ENCODE results near the gene ECI1.
"Not testable (repeated sequence)": the region's sequence is repeated elsewhere in the genome, so short reads cannot be mapped to it uniquely, and the experiment has no call there.

Gene ECI1

DNA sequence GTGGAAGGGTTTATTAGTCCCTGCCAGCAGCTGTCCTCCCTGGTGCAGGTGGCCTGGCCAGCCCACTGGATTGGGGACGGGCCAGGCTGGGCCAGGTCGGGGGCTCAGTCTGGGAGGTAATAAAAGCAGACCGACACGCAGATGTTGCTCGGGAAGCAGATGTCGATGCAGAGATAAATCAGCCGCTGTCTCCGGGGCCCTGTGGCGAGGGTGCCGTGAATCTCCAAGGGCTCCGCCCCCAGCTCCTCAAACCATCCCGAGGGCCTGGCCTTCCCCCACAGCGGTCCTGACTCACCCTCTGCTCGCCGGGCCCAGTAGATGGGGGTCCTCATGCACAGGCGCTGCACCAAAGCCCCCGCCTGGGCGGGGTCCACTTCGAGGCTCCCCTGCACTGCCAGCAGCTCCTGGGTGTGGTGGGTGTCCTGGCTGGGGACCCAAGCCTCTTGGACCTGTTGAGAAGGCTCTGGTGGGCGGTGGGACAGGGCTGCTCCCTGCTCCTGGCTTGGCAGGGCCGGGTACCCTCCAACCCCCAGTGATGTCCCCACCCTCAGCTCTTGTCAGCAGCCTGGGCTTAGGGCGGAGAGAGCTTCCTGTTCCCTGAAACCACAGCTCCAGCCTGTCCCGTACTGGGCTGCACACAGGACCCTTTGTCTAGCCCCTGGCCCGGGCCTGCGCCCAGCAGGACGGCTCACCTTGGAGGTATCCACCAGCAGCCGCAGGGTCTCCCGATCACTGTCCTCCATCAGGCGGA lies 42.0 kb downstream of the ECI1 start:
- no peak for DNase-seq

DNA sequence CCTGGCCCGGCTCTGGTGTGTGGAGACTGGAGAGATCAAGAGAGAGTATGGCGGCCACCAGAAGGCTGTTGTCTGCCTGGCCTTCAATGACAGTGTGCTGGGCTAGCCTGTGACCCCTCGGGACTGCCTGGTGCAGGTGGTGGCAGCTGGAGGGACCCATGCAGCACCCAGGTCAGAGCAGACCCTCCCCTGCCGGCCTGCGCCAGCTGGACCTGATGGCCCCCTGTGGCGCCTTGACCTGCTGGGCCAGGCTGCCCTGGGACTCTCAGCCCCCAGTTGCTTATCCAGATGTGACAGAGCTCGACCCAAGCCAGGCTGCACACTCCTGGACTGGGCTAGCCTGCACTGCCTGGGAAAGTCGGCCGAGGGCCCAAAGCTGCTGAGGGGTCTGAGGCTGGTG lies 42.6 kb downstream of the ECI1 start:
- no peak for DNase-seq

DNA sequence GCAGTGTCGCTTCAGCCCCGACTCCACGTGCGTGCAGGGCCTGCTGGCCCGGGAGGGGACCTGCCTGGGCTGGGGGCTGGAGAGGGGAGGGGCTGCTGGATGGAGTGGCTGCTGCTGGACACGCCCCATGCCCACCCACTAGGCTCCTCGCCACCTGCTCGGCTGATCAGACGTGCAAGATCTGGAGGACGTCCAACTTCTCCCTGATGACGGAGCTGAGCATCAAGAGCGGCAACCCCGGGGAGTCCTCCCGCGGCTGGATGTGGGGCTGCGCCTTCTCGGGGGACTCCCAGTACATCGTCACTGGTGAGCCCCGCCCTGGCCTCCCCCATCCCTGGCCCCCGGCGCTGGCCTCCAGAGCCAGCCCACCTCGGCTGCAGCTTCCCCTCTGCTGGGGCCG lies 43.1 kb downstream of the ECI1 start:
- no peak for DNase-seq

DNA sequence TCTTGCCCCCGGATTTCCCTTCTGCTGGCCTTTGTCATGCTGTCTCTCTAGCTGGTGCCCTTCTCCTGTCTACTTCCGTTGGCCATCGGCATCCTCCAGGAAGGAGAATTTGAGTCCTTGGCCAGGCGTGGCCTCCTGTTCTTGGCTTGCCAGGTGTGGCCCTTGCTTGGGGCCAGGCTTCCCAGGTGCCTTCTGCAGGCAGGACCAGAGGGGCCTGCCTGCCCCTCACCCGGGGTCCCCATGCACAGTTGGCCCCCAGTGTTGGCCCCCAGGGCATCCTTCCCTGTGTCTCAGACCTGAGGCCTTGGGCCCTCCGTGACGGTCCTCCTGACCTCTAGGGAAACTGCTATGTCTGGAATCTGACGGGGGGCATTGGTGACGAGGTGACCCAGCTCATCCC lies 43.5 kb downstream of the ECI1 start:
- no peak for DNase-seq

DNA sequence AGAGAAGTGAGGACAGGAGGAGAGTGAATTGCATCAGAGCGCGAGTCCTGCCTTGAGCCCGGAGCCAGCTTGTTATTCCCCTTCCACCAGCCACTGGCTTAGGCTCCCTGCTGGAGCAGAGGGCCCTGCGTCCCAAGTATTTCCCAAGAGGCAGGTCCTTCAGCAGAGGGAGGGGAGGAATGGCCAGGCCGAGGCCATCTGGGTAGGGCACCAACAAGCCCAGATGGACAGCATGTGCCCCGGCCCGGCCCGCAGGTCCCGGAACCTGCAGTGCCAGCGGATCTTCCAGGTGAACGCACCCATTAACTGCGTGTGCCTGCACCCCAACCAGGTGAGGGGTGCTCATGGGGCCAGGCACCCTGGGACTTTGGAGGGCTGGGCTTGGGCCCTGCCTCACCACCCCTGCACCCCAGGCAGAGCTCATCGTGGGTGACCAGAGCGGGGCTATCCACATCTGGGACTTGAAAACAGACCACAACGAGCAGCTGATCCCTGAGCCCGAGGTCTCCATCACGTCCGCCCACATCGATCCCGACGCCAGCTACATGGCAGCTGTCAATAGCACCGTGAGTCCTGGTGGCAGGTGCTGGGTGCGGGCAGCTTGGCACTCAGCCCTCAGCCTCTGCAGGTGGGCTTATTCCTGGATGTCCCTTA lies 44.5 kb downstream of the ECI1 start:
- DNase-seq: no peak

DNA sequence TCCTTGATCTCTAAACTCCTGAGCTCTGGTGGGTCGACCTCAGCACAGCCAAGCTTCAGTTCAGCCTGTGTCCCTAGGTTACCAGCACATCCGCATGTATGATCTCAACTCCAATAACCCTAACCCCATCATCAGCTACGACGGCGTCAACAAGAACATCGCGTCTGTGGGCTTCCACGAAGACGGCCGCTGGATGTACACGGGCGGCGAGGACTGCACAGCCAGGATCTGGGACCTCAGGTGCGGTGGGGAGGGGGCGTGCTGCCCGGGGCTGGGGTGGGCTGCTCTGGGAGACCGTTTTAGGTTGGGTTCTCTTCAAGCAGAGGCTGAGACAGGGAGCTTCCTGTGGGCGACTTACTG lies 45.0 kb downstream of the ECI1 start:
- DNase-seq: no peak

DNA sequence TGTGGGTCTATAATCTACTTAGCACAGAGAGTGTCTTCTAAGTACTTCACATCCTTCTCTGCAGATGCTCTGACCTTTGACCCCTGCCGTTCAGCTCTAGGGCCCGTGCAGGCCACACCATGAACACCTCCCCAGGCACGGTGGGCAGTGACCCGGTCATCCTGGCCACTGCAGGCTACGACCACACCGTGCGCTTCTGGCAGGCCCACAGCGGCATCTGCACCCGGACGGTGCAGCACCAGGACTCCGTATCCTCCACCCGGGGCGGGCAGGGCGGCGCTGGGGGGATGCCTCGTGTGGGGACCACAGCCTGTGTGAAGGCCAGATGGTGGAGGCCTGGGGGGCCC lies 45.4 kb downstream of the ECI1 start:
- no peak for DNase-seq

DNA sequence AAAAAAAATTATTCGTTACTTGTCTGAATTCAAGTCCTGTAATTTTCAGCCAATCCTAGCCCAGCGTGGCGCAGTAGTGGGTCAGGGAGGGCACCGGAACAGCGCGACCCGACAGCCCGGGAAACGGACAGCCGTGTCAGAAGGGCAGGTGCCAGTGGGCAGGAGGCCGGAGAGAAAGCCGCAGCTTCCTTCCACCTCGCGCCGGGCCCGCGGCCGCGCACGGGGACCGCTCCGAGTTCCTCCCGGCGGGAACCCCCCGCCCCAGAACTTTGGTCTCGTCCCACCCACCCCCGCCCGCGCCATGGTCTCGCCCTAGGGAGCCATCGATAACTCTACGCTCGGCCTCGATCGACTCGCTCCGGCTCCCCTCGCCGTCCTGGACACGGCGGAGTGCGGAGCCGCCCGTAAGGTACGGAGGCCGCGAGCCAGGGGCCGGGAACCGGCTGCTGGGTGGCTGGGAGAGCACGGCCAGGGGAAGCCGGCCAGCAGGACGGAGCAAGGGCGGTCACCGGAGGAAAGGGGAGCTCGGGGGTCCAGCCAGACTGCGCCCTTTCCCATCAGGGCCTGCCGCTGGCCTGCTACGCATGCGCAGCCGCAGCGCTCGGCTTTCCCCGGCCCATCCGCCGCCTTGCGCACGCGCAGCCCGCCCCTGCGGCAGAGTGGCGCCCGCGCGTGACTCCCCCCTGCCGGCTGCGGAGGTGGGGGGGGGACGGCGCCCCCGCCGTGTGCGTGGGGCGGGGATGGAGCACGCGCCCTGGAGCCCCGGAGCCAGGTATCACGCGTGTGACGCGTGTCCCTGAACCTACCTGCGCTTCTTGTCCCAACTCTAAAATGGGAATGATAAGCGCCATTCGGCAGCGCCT lies 46.1 kb downstream of the ECI1 start, which contains the start of gene MLST8:
MLST8 (plus strand) TSS at position 351 of the 863 bp plus-strand sequence. CDS start 632 bp downstream, outside the sequence.
- DNase-seq: peak; percentile 67 to 87

DNA sequence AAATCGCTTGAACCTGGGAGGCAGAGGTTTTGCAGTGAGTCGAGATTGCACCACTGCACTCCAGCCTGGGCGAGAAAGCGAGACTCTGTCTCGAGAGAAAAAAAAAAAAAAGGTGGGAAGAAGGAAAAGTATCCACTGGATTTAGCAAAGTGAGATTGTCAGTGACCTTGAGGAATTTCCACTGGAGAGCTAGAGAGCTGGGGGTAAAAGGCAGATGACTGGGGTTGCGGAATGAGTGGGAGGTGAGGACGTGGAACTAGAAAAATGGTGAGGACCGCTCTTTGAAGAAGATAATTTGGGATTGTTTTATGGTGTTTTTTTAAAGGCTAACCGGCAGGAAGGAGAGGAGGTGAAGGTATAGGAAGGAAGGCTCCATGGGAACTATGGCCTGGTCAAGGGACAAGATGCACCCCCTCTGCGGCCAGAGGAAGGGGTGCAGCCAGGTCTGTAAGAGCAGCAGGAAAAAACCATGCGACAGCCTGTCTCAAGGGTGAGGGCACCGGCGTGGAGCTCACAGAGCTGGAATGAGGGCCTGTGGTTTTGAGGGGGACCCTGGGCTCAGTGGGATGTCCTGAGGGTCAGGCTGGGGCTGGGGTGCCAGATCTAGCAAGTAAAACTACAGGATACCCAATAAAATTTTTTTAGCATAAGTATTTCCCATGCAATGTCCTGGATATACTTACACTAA lies 46.8 kb downstream of the ECI1 start:
- no peak for DNase-seq

DNA sequence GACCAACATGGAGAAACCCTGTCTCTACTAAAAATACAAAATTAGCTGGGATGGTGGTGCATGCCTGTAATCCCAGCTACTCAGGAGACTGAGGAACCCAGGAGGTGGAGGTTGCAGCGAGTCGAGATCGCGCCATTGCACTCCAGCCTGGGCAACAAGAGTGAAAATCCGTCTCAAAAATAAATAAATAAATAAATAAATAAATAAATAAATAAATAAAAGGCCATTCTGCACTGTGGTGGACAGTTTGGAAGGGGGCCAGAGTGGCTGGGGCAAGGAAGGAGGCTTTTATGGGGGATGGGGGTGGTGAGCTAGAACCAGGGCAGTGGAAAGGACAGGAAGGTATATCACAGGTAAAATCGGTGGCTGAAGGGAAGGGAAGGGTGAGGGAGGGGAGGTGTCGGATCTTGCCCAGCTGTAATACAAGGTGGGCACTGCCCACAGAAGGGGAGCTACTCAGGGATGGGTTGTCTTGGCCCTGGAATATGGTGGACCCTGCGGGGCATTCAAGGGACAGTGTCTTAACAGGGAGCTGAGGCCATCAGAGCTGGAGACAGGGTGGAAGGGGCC lies 48.2 kb downstream of the ECI1 start:
- not testable (repeated sequence) for DNase-seq

DNA sequence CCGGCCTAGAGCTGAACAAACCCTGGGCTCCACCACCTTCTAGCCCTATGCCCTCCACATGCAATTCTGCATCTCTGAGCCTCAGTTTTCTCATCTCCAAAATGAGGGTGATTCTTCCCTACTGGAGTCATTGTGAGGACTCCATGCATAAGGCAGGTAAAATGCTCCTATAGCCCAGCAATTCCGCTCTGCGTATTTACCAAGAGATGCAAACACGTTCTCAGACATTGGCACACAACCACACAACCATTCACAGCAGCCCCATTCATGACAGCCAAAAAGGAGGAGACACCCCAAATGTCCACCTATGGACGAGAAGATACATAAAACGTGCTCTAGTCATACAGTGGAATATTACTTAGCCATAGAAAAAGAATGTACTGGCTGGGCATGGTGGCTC lies 51.1 kb downstream of the ECI1 start:
- no peak for DNase-seq

DNA sequence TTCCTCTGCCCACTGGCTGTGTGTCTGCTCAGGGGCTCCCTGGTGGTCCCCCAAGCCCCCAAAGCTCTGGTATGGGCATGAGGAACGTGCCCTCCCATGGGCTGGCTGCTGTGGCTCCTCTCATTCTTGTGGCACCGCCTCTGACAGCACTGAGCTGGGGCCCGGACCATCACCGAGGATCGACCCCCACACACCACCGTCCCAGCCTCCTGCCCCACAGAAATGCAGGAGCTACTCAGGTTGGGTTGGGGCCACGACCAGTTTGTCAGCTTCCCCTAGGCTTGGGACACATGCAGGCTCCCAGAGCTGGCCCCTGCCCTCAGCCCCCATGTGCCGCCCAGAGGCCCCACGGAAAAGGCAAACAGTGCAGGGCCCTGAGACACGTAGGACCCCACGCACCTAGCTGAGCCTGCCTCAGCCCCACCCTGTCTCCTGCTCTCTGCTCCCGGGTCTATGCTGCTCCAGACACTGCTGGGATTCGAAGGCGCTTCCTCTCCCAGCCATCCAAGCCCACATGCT lies 51.7 kb downstream of the ECI1 start:
- DNase-seq: no peak

DNA sequence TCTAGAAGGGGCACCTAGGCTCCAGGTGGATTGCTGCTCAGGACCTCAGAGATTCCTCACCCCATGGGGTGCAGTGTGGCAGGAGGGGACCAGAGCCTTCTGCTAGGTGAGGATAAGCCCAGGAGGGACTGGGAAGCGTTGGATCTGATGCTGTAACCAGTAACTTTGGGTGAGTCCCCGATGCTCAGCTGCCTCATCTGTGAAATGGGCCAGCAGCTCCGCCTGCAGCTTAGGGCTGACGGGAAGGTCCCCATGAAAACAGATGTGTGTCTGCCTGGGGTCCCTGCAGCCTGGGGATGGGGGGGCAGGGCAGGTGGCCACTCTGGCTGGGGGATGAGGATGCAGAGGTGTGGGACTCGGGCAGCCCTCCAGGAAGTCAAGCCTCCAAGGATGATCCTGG lies 52.3 kb downstream of the ECI1 start:
- no peak for DNase-seq

DNA sequence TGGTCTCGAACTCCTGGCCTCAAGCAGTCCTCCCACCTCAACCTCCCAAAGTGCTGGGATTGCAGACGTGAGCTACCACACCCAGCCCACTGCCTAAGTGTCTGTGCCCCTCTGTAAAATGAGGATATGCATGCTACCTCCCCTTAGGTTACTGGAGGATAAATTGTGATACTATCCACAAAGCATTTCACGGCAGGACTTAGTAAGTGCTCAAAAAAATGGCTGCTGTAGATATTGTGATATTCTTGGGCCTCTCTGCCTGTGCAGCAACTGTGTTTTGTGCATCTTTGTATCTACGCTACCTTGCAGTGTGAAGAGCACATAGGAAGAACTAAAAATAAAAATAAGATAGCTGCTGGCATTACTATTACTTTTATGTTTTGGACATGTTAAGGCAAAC lies 53.1 kb downstream of the ECI1 start:
- no peak for DNase-seq

DNA sequence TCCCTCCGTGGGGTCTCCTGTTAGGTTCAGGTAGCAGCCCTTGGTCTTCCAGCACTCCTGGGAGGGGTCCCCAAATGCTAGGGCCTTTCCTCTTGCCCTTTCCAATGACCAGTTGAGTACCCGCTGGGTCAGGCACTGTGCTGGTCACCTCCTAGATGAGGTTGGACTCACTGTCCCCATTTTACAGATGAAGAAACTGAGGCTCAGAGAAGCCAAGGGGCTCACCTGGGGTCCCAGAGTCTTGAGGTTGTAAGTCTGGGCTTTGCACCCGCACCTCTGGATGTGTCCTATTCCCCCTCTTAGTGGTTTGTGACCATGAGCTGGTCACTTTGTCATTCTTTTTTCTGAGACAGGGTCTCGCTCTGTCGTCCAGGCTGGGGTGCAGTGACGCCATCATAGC lies 53.6 kb downstream of the ECI1 start:
- no peak for DNase-seq

DNA sequence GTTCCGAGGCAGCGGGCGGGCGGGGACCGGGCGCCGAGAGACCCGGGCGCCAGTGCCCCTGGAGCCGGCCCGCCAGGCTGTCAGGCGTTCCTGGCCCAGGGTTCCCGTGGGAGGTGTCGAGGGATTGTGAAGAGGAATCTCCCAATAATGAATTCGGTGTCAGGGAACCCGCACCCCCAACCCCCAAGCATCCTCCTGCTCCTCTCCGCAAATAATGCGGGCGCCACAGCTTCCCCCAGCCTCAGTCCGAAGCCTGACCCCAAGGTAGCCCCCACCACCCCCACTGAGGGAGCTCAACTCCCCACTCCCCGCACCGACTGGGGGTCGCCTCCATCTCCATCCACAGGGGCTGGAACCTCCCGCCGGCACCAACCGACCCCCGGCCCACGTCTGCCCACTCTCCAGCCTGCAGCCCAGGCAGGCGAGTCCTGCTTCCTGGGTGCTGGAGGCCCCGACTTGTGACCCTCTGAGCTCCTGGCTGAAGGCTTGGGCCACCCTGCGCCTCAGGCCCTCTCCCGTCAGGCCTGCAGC lies 54.3 kb downstream of the ECI1 start:
- no peak for DNase-seq

DNA sequence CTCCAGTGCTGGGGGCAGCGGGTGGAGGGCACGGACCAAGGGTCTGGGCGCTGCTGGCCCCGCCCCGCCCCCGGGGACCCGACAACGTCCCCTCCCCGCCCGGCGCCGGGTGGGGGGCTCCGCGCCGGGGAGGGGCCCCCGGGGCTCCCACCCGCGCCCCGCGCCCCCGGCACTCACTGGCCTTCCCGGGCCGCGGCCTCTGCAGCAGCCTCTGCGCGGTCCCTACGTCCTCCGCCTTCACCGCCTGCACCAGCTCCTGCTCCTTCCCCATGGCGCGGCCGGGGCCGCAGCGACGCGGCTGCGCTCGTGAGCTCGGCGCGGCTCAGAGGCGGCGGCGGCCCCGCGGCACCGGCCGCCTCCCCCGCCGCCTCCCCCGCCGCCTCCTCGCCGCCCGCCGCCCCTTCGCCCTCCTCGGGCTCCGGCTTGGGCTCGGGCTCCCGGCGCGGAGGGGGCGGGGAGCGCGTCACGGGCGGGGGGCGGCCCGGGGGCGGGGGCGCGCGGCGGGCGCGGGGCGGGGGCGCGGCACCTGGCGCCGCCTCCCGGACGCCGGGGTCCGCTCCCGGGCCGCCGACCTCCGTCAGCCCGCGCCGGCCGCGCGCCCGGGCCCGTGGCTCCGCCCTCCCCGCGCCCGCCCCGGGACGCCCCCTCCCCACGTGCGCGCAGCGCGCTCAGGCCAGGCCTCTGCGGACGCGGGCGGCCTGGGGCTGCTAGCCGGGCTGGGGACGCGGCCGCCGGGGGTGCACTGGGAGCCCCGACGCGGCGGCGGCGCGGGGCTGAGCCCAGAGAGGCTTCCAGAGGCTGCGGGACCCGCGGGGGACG lies 55.0 kb downstream of the ECI1 start, which contains the start of gene CASKIN1:
CASKIN1 (minus strand) TSS at position 444 of the 819 bp plus-strand sequence; CDS start at position 271, 173 bp downstream.
- no peak for DNase-seq

DNA sequence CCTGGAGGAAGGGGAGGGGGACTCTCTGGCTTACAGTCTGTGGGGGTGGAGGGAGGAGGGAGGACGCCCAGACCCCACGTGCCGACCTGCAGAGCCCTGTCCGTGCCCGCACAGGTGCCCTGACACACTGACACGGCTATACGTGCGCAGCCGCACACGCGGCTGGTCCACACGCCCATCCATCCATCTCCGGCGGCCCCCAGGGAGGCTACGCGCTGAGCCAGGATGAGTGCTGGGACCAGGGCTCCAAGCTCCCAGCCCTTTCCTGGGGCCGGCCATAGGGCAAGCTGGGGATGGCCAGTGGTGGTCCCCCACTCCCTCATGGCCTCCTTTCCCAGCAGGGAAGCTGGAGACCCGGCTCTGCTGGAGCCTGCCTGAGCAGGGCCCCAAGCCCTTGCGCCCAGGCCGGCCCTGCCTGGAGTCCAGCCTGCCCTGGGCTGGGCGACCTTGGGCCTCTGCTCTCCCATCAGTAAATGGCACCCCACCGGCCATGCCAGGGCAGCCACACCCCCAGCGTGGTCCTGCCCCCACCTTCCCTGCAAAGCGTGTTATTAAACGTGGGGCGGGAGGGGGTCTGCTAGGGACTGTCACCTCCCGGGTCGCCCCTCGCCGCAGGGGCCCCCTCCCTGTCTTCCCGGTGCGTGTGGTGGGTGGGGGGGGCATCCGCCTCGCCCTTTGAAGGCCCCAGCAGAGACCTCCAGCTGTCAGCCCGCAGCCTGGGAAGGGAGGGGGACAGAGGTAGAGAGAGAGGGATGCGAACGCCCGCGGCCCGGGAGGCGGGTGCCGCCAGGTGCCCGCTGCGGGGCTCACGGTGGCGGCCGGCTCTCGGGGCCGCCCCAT lies 55.8 kb downstream of the ECI1 start:
- DNase-seq: no peak

DNA sequence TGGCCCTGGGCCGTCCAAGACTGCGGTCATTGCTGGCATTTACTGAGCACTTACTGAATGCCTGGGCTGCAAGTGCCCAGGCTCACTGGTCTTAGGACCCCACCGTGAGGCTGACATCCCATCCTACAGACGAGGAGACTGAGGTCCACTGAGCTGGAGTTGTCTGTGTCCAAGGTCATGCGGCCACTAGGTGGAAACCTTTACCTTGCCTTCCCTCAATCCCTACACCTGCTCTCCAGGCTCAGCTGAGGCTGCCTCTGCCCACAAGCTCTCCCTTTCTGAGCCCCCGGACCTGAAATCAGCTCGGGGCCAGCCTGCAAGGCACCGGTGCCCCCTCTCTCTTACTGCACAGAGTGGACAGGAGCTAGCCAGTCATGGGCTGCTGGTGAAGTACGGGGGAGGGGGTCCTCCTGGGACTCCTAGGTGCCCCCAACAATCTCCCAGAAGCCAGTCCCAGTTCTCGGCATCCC lies 56.5 kb downstream of the ECI1 start:
- DNase-seq: peak in 1 of 2 experiments; percentile 27

DNA sequence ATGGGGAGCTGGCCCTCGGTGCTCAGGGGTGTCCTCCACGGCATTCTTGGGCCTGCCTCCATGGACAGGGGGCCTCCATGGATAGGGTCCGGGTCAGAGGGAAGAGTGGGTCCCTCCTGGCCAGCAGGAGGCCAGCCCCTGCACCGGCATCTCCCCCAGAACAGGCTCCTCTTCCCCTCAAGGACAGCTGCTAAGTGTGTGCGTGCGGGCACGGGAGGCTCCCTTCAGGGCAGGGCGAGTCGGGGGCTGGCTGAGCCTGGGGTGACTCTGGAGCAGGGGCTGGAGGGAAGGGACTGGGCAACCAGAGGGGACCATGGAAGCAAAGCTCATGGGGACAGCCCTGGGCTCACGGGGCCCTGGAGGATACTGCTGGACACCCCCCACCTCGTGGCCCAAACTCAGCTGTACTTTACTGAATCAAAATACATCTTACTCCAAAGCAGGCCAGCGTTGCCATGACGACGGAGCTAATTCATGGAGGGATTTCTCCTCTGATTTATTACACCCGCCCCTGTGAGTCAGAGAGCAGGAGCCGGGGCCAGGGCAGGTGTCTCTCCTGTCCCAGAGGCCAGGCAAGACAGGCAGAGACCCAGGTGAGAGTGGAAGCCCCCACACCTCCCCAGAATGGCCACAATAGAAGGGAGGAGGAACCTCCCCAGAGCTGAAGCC lies 57.1 kb downstream of the ECI1 start:
- DNase-seq: peak in 1 of 2 experiments; percentile 42
